ENCODE data around the gene PCDHGA8. TPM values are rescaled to one million over a fixed set of nuclear protein-coding genes. Genes with fewer than 3 reads are reported as not detected.
"Not testable (repeated sequence)": the region's sequence is repeated elsewhere in the genome, so short reads cannot be mapped to it uniquely, and the experiment has no call there.

PCDHGA8 gene
- total RNA-seq, 2 experiments from 2014 or later: not detected

DNA sequence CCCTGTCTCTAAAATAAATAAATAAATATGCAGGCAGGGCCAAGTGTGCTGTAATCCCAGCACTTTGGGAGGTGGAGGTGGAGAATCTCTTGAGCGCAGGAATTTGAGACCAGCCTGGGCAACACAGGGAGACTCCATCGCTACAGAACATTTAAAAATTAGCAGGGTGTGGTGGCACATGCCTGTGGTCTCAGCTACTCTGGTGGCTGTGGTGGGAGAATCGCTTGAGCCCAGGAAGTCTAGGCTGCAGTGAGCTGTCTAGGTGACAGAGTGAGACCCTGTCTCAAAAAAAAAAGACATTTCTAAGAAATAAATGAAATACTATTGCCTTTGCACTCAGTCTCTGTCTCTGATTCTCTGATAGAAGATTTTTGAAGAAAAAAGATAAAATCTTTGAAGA is 19.1 kb downstream of the PCDHGA8 start:
- Mint-ChIP-seq H3K36me3 (peaks cover 20% of the 10 kb centered on the region), H3K9me3 (peaks cover 28% of the 10 kb centered on the region), H3K27ac (no peak overlapping the region), H3K4me3 (no peak overlapping the region), H3K4me1 (peaks cover 4% of the 10 kb centered on the region), H3K27me3 (peaks cover 86% of the 10 kb centered on the region)
- no peak for DNase-seq

DNA sequence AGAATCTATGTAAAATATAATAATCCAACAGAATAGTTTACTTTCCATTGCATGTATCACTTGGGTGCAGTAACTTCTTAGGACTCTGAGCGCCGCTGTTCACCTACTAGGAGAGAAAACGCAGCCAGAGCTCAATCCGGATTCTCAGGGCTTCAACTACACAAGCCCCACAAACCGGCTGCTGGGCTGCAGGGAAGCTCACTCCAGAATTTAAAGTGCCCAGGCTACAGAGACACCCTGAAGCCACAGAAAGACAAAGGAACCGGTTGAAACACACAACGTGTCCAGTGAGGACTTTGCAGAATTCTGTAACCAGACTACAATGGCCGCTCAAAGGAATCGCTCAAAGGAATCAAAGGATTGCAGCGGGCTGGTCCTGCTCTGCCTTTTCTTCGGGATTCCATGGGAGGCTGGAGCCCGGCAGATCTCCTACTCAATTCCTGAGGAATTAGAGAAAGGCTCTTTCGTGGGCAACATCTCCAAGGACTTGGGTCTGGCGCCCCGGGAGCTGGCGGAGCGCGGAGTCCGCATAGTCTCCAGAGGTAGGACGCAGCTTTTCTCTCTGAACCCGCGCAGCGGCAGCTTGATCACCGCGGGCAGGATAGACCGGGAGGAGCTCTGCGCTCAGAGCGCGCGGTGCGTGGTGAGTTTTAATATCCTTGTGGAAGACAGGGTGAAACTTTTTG is 20.6 kb downstream of the PCDHGA8 start, which contains the start of gene PCDHGA10:
PCDHGA10 (plus strand) TSS at position 134 of the 686 bp plus-strand sequence; CDS start at position 323, 189 bp downstream.
- no peak within 1 kb of the TSS for H3K27ac Mint-ChIP-seq

DNA sequence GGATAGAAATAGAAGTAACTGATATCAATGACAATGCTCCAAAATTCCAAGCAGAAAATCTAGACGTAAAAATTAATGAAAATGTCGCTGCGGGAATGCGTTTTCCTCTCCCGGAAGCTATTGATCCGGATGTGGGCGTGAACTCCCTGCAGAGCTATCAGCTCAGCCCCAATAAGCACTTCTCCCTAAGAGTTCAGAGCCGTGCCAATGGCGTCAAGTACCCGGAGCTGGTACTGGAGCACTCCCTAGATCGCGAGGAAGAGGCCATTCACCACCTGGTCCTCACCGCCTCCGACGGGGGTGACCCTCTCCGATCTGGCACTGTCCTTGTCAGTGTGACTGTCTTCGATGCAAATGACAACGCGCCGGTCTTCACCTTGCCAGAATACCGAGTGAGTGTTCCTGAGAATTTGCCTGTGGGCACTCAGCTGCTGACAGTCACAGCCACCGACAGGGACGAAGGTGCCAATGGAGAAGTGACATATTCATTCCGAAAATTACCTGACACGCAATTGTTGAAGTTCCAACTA is 21.2 kb downstream of the PCDHGA8 start:
- no peak overlapping the region for H3K27ac Mint-ChIP-seq
- peaks cover 32% of the 10 kb centered on the region for H3K9me3 Mint-ChIP-seq
- peaks cover 26% of the 10 kb centered on the region for H3K36me3 Mint-ChIP-seq
- DNase-seq: no peak
- peak overlapping the region; percentile 77 for H3K4me3 Mint-ChIP-seq
- peaks cover 85% of the 10 kb centered on the region for H3K27me3 Mint-ChIP-seq
- peaks cover 7% of the 10 kb centered on the region for H3K4me1 Mint-ChIP-seq

More for the DNA sequence above, 20.6 kb downstream of the PCDHGA8 start, which contains the start of gene PCDHGA10:
- Mint-ChIP-seq H3K9me3 (peaks cover 29% of the 10 kb centered on the region), H3K27me3 (peaks cover 85% of the 10 kb centered on the region), H3K36me3 (peaks cover 23% of the 10 kb centered on the region), H3K4me1 (peaks cover 6% of the 10 kb centered on the region), H3K4me3 (peak within 1 kb of the TSS; percentile 77)
- DNase-seq: peak; percentile 55

DNA sequence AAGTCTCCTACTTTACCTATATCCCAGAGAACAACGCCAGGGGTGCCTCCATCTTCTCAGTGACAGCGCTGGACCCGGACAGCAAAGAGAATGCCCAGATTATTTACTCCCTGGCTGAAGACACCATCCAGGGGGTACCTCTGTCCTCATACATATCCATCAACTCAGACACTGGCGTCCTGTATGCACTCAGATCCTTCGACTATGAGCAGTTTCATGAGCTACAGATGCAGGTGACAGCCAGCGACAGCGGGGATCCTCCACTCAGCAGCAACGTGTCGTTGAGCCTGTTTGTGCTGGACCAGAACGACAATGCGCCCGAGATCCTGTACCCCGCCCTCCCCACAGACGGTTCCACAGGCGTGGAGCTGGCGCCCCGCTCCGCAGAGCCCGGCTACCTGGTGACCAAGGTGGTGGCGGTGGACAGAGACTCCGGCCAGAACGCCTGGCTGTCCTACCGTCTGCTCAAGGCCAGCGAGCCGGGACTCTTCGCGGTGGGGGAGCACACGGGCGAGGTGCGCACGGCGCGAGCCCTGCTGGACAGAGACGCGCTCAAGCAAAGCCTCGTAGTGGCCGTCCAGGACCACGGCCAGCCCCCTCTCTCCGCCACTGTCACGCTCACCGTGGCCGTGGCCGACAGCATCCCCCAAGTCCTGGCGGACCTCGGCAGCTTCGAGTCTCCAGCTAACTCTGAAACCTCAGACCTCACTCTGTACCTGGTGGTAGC is 22.3 kb downstream of the PCDHGA8 start:
- Mint-ChIP-seq H3K9me3 (peaks cover 28% of the 10 kb centered on the region), H3K36me3 (peaks cover 24% of the 10 kb centered on the region), H3K27me3 (peaks cover 82% of the 10 kb centered on the region)
- not testable (repeated sequence) for H3K27ac Mint-ChIP-seq, H3K4me3 Mint-ChIP-seq, DNase-seq, H3K4me1 Mint-ChIP-seq

DNA sequence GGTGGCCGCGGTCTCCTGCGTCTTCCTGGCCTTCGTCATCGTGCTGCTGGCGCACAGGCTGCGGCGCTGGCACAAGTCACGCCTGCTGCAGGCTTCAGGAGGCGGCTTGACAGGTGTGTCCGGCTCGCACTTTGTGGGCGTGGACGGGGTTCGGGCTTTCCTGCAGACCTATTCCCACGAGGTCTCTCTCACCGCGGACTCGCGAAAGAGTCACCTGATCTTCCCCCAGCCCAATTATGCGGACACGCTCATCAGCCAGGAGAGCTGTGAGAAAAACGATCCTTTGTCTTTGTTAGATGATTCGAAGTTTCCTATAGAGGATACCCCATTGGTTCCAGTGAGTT is 22.8 kb downstream of the PCDHGA8 start:
- not testable (repeated sequence) for DNase-seq, H3K4me1 Mint-ChIP-seq, H3K27ac Mint-ChIP-seq, H3K4me3 Mint-ChIP-seq
- Mint-ChIP-seq H3K9me3 (peaks cover 29% of the 10 kb centered on the region), H3K36me3 (peaks cover 25% of the 10 kb centered on the region), H3K27me3 (peaks cover 84% of the 10 kb centered on the region)

DNA sequence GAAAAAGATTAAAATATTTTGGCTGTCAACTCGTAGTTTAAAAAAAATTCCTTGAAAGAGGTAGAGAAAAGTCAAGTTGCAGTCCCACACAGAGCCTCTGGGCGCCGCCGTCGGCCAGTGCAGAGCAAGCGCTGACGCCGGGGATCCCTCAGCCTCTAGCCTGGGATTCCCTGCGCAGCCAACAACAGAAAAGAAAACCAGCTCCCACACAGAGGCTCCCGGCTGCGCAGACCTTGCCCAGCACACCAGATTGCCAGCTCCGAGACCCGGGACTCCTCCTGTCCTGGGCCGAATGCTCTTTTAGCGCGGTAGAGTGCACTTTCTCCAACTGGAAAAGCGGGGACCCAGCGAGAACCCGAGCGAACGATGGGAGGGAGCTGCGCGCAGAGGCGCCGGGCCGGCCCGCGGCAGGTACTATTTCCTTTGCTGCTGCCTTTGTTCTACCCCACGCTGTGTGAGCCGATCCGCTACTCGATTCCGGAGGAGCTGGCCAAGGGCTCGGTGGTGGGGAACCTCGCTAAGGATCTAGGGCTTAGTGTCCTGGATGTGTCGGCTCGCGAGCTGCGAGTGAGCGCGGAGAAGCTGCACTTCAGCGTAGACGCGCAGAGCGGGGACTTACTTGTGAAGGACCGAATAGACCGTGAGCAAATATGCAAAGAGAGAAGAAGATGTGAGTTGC is 25.2 kb downstream of the PCDHGA8 start, which contains the start of gene PCDHGB7:
PCDHGB7 (plus strand) TSS at position 184 of the 679 bp plus-strand sequence; CDS start at position 367, 183 bp downstream.
- DNase-seq: peak; percentile 62
- peak within 1 kb of the TSS; percentile 66 for H3K4me3 Mint-ChIP-seq
- H3K9me3 Mint-ChIP-seq: peaks cover 39% of the 10 kb centered on the region
- peaks cover 94% of the 10 kb centered on the region for H3K27me3 Mint-ChIP-seq
- not testable (repeated sequence) for H3K4me1 Mint-ChIP-seq
- peaks cover 37% of the 10 kb centered on the region for H3K36me3 Mint-ChIP-seq
- H3K27ac Mint-ChIP-seq: peak within 1 kb of the TSS; percentile 18

DNA sequence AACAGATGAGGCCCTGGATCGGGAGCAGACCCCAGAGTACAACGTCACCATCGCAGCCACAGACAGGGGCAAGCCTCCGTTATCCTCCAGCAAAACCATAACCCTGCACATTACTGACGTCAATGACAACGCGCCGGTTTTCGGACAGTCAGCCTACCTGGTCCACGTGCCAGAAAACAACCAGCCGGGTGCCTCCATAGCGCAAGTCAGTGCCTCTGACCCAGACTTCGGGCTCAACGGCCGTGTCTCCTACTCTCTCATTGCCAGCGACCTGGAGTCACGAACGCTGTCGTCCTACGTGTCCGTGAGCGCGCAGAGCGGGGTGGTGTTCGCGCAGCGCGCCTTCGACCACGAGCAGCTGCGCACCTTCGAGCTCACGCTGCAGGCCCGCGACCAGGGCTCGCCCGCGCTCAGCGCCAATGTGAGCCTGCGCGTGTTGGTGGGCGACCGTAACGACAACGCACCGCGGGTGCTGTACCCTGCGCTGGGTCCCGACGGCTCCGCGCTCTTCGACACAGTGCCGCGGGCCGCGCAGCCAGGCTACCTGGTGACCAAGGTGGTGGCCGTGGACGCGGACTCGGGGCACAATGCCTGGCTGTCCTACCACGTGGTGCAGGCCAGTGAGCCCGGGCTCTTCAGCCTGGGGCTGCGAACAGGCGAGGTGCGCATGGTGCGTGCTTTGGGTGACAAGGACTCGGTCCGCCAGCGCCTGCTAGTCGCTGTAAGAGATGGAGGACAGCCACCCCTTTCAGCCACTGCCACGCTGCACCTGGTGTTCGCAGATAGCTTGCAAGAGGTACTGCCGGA is 26.8 kb downstream of the PCDHGA8 start:
- peaks cover 44% of the 10 kb centered on the region for H3K9me3 Mint-ChIP-seq
- H3K27ac Mint-ChIP-seq: no peak overlapping the region
- DNase-seq: no peak
- peaks cover 5% of the 10 kb centered on the region for H3K4me1 Mint-ChIP-seq
- H3K36me3 Mint-ChIP-seq: peaks cover 36% of the 10 kb centered on the region
- H3K27me3 Mint-ChIP-seq: peaks cover 90% of the 10 kb centered on the region
- H3K4me3 Mint-ChIP-seq: no peak overlapping the region

DNA sequence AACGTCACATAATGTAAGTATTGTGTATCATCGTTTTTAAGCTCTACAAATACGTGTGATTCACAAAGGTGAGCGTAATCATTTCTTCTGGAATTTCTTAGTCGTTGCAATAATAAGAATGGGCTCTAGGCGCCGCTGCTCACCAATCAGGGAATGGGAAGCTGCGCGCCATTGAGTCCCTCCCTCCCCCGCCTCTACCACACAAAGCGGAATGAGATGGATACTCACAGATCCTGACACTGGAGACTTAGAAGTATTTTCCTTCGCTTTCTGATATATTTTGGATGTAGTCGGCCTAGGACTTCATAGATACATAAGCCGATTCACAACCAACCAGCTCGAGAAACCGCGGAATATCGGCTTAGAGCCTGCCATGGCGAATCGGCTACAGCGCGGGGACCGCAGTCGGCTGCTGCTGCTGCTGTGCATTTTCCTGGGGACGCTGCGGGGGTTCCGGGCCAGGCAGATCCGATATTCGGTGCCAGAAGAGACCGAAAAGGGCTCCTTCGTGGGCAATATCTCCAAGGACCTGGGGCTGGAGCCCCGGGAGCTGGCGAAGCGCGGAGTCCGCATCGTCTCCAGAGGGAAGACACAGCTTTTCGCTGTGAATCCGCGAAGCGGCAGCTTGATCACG is 28.5 kb downstream of the PCDHGA8 start, which contains the start of gene PCDHGA11:
PCDHGA11 (plus strand) TSS at position 197 of the 634 bp plus-strand sequence; CDS start at position 374, 177 bp downstream.
- Mint-ChIP-seq H3K4me1 (peaks cover 5% of the 10 kb centered on the region), H3K36me3 (peaks cover 32% of the 10 kb centered on the region), H3K9me3 (peaks cover 37% of the 10 kb centered on the region), H3K27me3 (peaks cover 88% of the 10 kb centered on the region), H3K27ac (no peak within 1 kb of the TSS), H3K4me3 (peak within 1 kb of the TSS; percentile 78)
- DNase-seq: no peak

DNA sequence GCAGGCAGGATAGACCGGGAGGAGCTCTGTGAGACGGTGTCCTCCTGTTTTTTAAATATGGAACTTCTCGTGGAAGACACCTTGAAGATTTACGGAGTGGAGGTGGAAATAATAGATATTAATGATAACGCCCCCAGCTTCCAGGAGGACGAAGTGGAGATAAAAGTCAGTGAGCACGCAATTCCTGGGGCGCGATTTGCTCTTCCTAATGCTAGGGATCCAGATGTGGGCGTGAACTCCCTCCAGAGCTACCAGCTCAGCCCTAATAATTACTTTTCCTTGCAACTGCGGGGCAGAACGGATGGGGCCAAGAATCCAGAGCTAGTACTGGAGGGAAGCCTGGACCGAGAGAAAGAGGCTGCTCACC is 29.0 kb downstream of the PCDHGA8 start:
- Mint-ChIP-seq H3K9me3 (peaks cover 37% of the 10 kb centered on the region), H3K36me3 (peaks cover 32% of the 10 kb centered on the region), H3K27me3 (peaks cover 88% of the 10 kb centered on the region), H3K4me3 (peak overlapping the region; percentile 78), H3K4me1 (peaks cover 5% of the 10 kb centered on the region), H3K27ac (no peak overlapping the region)
- no peak for DNase-seq

DNA sequence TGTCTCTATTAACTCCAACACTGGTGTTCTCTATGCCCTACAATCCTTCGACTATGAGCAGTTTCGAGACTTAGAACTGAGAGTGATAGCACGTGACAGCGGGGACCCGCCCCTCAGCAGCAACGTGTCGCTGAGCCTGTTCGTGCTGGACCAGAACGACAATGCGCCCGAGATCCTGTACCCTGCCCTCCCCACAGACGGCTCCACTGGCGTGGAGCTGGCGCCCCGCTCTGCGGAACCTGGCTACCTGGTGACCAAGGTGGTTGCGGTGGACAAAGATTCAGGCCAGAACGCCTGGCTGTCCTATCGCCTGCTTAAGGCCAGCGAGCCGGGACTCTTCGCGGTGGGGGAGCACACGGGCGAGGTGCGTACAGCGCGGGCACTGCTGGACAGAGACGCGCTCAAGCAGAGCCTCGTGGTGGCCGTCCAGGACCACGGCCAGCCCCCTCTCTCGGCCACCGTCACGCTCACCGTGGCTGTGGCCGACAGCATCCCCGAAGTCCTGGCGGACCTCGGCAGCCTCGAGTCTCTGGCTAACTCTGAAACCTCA is 30.4 kb downstream of the PCDHGA8 start:
- H3K36me3 Mint-ChIP-seq: peaks cover 32% of the 10 kb centered on the region
- peaks cover 35% of the 10 kb centered on the region for H3K9me3 Mint-ChIP-seq
- H3K4me1 Mint-ChIP-seq: peaks cover 4% of the 10 kb centered on the region
- H3K27ac Mint-ChIP-seq: no peak overlapping the region
- DNase-seq: no peak
- peaks cover 90% of the 10 kb centered on the region for H3K27me3 Mint-ChIP-seq
- no peak overlapping the region for H3K4me3 Mint-ChIP-seq

DNA sequence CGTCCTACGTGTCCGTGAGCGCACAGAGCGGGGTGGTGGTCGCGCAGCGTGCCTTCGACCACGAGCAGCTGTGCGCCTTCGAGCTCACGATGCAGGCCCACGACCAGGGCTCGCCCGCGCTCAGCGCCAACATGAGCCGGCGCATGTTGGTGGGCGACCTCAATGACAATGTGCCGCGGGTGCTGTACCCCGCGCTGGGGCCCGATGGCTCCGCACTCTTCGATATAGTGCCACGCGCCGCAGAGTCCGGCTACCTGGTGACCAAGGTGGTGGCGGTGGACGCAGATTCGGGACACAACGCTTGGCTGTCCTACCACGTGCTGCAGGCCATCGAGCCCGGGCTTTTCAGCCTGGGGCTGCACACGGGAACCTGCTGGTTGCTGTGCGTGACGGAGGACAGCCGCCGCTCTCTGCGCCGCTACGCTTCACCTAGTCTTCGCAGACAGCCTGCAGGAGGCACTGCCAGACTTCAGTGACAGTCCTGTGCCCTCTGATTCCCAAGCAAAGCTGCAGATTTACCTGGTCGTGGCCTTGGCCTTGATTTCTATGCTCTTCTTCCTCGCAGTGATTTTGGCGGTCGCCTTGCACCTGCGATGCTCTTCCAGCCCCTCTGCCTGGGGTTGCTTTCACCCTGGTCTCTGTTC is 35.5 kb downstream of the PCDHGA8 start:
- no peak for DNase-seq
- Mint-ChIP-seq H3K4me1 (peaks cover 6% of the 10 kb centered on the region), H3K27me3 (peaks cover 82% of the 10 kb centered on the region), H3K4me3 (no peak overlapping the region), H3K36me3 (peaks cover 26% of the 10 kb centered on the region), H3K9me3 (peaks cover 28% of the 10 kb centered on the region), H3K27ac (no peak overlapping the region)

DNA sequence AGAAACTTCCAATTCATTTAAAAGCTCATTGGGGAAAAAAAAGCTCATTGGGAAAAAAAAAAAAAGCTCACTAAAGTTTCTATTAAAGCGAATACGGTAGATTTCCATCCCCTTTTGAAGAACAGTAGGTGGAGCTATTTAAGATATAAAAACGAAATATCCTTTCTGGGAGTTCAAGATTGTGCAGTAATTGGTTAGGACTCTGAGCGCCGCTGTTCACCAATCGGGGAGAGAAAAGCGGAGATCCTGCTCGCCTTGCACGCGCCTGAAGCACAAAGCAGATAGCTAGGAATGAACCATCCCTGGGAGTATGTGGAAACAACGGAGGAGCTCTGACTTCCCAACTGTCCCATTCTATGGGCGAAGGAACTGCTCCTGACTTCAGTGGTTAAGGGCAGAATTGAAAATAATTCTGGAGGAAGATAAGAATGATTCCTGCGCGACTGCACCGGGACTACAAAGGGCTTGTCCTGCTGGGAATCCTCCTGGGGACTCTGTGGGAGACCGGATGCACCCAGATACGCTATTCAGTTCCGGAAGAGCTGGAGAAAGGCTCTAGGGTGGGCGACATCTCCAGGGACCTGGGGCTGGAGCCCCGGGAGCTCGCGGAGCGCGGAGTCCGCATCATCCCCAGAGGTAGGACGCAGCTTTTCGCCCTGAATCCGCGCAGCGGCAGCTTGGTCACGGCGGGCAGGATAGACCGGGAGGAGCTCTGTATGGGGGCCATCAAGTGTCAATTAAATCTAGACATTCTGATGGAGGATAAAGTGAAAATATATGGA is 38.1 kb downstream of the PCDHGA8 start, which contains the start of gene PCDHGA12:
PCDHGA12 (plus strand) TSS at position 176 of the 782 bp plus-strand sequence; CDS start at position 429, 253 bp downstream.
- Mint-ChIP-seq H3K36me3 (peaks cover 26% of the 10 kb centered on the region), H3K27me3 (peaks cover 85% of the 10 kb centered on the region), H3K9me3 (peaks cover 28% of the 10 kb centered on the region), H3K4me3 (peak within 1 kb of the TSS; percentile 44), H3K27ac (no peak within 1 kb of the TSS), H3K4me1 (peaks cover 6% of the 10 kb centered on the region)
- DNase-seq: peak; percentile 38

Measured in activated naive CD8-positive, alpha-beta T cell treated with anti-CD3 and anti-CD28 coated beads for 36 hours (primary cell).